ENCODE measurements around the gene EPS15.
A peak's percentile ranks its signal among the peaks of the same experiment; 100 is the strongest.
"Not testable (repeated sequence)": the region's sequence is repeated elsewhere in the genome, so short reads cannot be mapped to it uniquely, and the experiment has no call there.

EPS15 gene

GRCh38 chr1:51472359-51472758 lies 46.7 kb downstream of the EPS15 start:
- DNase-seq (ENCODE audit: low read depth, low spot score), result no peak

- no peak for DNase-seq (ENCODE audit: low read depth, low spot score)
Observed at GRCh38 chr1:51469518-51469917, 49.5 kb downstream of the EPS15 start.

GRCh38 chr1:51464828-51465227 lies 54.2 kb downstream of the EPS15 start:
- no peak for DNase-seq (ENCODE audit: low read depth, low spot score)

GRCh38 chr1:51463561-51463960 lies 55.5 kb downstream of the EPS15 start:
- no peak for DNase-seq (ENCODE audit: low read depth, low spot score)

- DNase-seq (ENCODE audit: low read depth, low spot score), result not testable (repeated sequence)
Observed at GRCh38 chr1:51462289-51462688, 56.8 kb downstream of the EPS15 start.

- no peak for DNase-seq (ENCODE audit: low read depth, low spot score)
Observed at GRCh38 chr1:51454554-51454953, 64.5 kb downstream of the EPS15 start.

GRCh38 chr1:51453010-51453409 lies 66.1 kb downstream of the EPS15 start:
- DNase-seq (ENCODE audit: low read depth, low spot score), result no peak

- DNase-seq (ENCODE audit: low read depth, low spot score), result not testable (repeated sequence)
Observed at GRCh38 chr1:51448844-51449454, 70.1 kb downstream of the EPS15 start.

- DNase-seq (ENCODE audit: low read depth, low spot score), result no peak
Observed at GRCh38 chr1:51445351-51446090, 73.5 kb downstream of the EPS15 start.

GRCh38 chr1:51444534-51445192 lies 74.4 kb downstream of the EPS15 start:
- DNase-seq (ENCODE audit: low read depth, low spot score), result no peak

- DNase-seq (ENCODE audit: low read depth, low spot score), result peak; percentile 20
Observed at GRCh38 chr1:51444096-51444495, 75.0 kb downstream of the EPS15 start.

GRCh38 chr1:51443555-51443954 lies 75.5 kb downstream of the EPS15 start:
- no peak for DNase-seq (ENCODE audit: low read depth, low spot score)

GRCh38 chr1:51442616-51443015 lies 76.5 kb downstream of the EPS15 start:
- DNase-seq (ENCODE audit: low read depth, low spot score), result no peak

GRCh38 chr1:51442198-51442597 lies 76.9 kb downstream of the EPS15 start:
- DNase-seq (ENCODE audit: low read depth, low spot score), result no peak

GRCh38 chr1:51439895-51440294 lies 79.2 kb downstream of the EPS15 start:
- DNase-seq (ENCODE audit: low read depth, low spot score), result no peak

GRCh38 chr1:51439053-51439452 lies 80.0 kb downstream of the EPS15 start:
- no peak for DNase-seq (ENCODE audit: low read depth, low spot score)

- not testable (repeated sequence) for DNase-seq (ENCODE audit: low read depth, low spot score)
Observed at GRCh38 chr1:51437391-51437790, 81.7 kb downstream of the EPS15 start.

- no peak for DNase-seq (ENCODE audit: low read depth, low spot score)
Observed at GRCh38 chr1:51435878-51436277, 83.2 kb downstream of the EPS15 start.

- DNase-seq (ENCODE audit: low read depth, low spot score), result no peak
Observed at GRCh38 chr1:51433972-51434510, 85.0 kb downstream of the EPS15 start.

GRCh38 chr1:51433269-51433971 lies 85.6 kb downstream of the EPS15 start:
- no peak for DNase-seq (ENCODE audit: low read depth, low spot score)

GRCh38 chr1:51432146-51432545 lies 86.9 kb downstream of the EPS15 start:
- no peak for DNase-seq (ENCODE audit: low read depth, low spot score)

- DNase-seq (ENCODE audit: low read depth, low spot score), result no peak
Observed at GRCh38 chr1:51427438-51427837, 91.6 kb downstream of the EPS15 start.

All from smooth muscle cell of the brain vasculature (primary cell).